NCI-H524 treated with DMSO at 0.1 percent for 48 hours (cell line): Measurements from ENCODE around the gene PARD6G.
"Not testable (repeated sequence)": the region's sequence is repeated elsewhere in the genome, so short reads cannot be mapped to it uniquely, and the experiment has no call there.

Experiments
- DNase-seq: peaks from one replicate; lab custom pipeline; 2025; lab: John Stamatoyannopoulos, UW

PARD6G gene

GRCh38 chr18:80171054-80171872 is 76.1 kb downstream of the PARD6G start:
- no peak for DNase-seq

- no peak for DNase-seq
Observed at GRCh38 chr18:80170395-80171053, 76.8 kb downstream of the PARD6G start.

DNA sequence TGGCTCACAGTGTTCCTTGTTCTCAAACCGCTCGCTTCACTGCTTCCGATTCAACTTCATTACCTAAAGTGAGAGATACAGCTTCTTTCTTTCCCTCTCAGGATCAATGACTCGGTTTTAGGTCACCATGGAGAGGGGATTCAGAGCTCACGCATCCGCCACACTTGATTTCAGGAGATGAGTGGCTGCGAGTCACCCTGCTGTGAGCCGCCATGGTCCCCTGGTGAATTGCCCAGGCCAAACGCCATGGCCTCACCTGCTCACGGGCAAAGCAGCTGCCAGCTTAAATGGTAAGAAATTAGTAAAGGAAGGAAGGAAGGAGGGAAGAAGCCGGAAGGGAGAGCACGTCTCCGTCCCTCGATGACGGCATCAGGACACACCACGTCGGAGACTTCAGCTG is 77.7 kb downstream of the PARD6G start:
- DNase-seq = no peak

DNA sequence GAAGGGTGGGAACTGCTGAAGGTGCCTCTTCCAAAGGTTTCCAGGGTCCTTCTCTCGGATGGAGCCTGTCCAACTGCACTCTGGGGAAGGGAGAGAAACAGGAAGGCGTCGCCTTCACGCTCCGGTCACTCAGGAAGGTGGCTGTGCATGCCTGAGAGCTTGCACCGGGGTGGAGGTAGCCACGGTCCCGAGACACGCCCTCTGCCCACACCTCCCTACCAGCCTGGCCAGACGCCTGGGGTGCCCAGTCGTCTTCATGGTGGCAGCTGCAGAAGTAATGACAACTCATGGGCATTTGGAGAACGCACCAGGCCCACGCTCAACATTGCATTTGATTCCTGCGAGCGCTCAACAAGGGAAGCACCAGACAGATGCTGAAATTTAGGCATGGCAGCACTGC is 78.3 kb downstream of the PARD6G start:
- DNase-seq = no peak

DNA sequence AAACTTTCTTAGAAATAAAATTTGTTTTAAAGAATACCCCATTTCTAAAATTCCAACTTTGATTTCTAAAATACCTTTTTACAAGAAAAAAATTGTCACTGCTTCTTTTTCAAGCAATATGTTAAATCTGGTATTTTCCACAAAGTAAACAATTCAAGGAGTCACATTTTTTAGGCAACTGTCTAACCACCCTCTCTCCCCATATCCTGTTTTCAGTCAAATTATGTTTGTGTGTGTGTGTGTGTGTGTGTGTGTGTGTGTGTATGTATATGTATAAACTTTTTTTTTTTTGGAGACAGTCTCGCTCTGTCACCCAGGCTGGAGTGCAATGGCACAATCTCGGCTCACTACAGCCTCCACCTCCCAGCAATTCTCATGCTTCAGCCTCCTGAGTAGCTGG is 79.0 kb downstream of the PARD6G start:
- no peak for DNase-seq

GRCh38 chr18:80167931-80168330 is 79.4 kb downstream of the PARD6G start:
- DNase-seq = no peak

DNA sequence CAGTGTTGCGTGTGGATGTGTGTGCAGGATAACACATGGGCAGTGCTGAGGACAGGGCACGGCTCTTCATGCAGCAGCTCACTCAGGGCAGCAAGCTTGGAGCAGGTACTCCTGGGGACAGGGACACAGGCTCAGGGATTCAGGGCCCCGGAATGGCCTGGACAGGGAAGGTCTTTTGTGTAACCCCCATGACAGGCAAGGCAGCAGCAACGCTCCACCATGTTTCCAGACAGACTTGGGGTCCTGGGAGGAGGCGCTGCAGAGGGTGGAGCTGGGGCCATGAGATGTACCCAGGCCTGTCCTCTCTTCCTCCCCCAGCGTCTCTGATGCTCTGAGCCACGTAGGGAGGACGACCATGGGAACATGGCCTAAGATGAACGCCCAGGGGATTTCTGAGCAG is 80.0 kb downstream of the PARD6G start:
- DNase-seq = no peak

- no peak for DNase-seq
Observed at GRCh38 chr18:80166725-80167124, 80.6 kb downstream of the PARD6G start.

- no peak for DNase-seq
Observed at GRCh38 chr18:80166240-80166639, 81.1 kb downstream of the PARD6G start.

- DNase-seq = not testable (repeated sequence)
Observed at GRCh38 chr18:80164727-80165355, 82.5 kb downstream of the PARD6G start.

- DNase-seq = no peak
Observed at GRCh38 chr18:80163183-80163582, 84.1 kb downstream of the PARD6G start.

DNA sequence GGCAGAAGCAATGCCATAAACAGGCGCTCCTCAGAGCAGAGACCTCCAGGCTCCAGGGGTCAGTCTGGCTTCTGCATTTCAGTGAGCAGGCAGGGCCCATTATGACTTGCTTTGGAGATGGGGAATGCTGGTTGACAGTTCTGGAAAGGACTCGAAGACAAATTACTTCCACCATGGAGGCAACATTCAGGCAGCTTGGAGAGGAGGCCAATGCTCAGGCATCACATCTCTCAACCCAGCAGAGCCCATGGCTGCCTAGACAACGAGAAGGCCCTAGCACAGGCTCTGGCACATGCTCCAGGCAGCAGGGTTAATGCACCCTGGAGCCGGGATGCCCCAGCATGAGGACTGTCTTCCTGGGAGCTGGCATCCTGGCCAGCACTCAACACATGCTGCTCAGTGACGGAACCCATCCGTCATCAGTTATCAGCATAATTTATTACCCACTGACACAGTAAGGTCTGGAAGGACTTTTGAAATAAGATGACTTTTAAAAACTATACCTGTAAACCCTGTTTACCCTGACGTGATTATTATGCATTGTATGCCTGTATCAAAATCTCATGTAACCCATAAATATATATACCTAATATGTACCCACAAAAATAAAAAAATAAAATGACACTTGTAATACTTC is 85.4 kb downstream of the PARD6G start:
- no peak for DNase-seq

GRCh38 chr18:80159713-80160636 is 87.3 kb downstream of the PARD6G start:
- no peak for DNase-seq

GRCh38 chr18:80158365-80158764 is 88.9 kb downstream of the PARD6G start:
- no peak for DNase-seq

DNA sequence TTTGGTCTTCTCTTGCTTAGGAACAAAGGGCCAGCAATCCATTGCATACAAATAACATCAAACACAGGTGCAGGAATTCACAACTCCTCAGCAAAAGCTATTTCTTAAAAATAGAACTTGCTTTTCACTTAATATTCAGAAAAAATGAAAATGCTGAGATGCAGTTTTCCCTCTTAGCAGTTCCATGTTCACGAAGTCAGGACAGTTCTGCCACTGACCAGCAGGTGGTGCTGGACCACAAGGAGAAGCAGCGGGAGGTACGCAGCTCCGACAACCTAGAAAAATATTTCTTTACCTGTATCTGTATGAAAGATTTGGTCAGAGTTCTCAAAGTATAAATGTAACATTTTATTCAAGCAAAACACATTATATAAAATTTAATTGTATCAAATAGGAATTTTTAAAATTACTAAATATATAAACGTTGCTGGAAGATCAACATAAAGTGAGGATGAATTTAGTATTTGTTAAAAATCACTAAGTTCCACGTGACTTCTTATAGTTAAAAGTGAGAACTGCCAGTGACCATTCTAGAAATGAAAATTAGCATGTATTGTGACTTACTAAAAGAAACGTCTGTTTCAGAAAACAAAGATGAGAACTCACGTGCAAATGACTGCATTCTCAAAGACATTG is 89.5 kb downstream of the PARD6G start:
- no peak for DNase-seq

DNA sequence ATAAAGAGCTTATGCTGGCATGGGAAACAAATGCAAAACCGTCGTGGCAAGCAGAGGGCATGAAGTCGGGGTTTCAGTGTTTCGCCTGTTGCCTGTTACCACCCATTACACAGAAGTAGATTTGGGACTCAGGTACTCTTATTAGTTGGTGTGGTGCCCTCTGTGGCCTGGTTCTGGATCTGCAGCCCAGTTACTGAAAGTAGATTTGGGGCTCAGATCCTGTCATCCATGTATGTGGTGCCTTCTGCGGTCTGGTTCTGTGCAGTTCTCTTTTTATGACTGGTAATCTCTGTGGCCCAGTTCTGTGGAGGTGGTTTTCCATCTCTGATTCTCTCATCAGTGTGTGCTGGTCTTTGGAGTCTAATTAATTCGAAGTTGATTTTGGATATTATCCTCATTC is 93.0 kb downstream of the PARD6G start:
- DNase-seq = no peak

DNA sequence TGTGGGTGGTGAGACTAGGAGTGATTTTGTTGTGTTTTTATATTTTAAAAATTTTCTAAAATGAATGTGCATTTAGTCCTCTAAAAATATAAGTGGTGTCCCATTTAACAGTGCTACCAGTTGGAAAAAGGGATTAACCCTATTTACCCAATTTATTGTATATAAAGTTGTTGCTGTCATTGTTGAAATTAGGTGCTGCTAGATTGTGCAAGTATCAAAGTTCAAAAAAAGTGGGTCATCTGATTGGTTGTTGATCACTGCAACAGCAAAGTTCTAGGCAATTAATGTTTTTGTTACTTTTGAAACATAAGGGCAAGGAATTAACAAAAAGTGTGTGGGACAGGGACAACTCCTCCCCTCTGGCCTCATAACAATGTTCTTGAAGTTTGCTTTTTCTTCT is 97.6 kb downstream of the PARD6G start:
- no peak for DNase-seq

- no peak for DNase-seq
Observed at GRCh38 chr18:80148326-80149199, 98.8 kb downstream of the PARD6G start.

DNA sequence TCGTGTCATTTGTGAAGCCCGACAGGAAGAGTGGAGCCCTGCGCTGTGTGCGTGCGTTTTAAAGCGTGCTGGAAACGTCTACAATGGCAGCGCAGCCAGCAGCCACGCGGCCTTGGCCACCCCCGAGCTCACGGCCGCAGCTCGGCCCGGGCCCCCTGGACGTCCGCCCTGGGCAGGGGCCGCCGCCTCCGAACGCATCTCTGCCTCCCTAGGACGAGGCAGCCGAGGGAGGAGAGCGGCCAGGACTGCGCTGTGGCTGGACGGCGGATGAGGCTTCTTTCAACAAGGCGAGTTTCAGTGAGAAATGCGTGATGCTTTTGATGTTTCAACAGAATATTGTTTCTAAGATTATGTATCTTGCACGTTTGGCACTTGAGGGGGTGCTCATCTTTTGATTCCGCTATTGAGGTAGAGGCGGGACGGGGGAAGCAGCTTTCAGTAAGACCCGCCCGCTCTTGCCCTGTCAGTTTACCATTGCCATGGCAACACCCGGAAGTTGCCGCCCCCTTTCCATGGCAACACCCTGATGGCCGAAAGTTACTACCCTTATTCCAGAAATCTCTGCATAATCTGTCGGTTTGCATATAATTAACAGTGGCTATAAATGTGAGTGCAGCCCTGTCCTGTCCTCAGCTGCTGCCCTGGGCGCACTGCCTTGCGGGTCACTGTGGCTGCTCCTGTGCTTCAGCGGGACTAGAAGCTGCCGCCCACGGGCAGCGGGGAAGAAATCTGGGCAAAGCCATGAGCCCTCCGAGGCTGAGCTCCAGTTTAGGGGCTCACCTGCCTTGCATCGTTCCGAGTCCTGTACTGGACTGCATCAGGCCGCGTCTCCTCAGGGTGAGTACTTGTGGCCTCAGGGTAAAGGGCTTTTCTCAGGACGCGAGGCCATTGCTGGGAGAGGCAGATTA is 99.6 kb downstream of the PARD6G start:
- DNase-seq = no peak
